NCI-H2107 (cell line): Measurements from ENCODE around the gene IGSF23.
"Not testable (repeated sequence)": the region's sequence is repeated elsewhere in the genome, so short reads cannot be mapped to it uniquely, and the experiment has no call there.

ENCODE experiments used
- DNase-seq: peaks from one replicate; lab custom pipeline; 2025; lab: John Stamatoyannopoulos, UW

The IGSF23 gene

DNA sequence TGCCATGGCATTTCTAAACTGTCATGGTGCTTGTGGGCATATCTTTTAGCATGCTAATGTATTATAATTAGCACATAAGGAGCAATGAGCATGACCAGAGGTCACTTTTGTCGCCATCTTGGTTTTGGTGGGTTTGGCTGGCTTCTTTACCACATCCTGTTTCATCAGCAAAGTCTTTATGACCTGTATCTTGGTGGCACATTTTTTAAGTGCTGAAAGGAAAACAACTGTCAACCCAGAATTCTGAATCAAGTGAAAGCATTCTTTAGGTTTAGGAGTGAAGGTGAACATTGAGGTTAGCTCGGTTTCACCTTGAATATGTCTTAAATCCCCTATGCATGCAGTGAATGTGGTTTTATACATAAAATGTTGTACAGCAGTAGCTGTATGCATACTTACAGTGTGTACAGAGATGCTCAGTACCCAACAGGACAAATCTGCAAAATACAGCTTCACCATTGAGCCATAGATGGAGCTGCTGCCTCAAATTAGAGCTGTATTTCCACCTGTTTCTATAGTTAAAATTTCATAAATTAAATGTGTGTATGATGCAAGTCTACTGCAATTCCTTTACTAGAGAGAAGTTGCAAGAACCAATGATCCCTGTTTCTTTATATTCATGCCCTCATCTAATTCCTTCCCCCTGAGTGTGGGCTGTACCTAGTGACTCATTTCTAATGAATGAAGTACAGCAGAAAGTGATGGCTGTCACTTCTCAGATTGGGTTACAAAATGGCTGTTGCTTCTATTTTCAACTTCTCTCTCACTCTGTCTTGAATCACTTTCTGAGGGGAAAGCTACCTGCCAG lies 25.2 kb upstream of the IGSF23 start:
- DNase-seq: no peak

DNA sequence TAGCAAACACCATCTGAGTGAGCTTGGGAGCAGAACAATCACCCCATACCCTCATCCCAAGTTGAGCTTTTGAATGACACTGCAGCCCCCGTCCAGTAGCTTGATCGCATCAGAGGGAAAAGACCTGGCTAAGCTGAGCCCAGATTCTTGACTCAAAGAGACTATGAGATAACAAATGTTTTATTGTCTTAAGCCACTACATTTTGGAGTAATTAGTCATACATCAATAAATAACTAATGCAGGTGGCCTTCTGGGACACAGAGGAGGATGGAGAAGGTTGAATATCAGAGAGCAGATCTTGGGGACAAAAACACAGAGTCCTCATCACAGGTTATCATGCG lies 24.6 kb upstream of the IGSF23 start:
- no peak for DNase-seq

DNA sequence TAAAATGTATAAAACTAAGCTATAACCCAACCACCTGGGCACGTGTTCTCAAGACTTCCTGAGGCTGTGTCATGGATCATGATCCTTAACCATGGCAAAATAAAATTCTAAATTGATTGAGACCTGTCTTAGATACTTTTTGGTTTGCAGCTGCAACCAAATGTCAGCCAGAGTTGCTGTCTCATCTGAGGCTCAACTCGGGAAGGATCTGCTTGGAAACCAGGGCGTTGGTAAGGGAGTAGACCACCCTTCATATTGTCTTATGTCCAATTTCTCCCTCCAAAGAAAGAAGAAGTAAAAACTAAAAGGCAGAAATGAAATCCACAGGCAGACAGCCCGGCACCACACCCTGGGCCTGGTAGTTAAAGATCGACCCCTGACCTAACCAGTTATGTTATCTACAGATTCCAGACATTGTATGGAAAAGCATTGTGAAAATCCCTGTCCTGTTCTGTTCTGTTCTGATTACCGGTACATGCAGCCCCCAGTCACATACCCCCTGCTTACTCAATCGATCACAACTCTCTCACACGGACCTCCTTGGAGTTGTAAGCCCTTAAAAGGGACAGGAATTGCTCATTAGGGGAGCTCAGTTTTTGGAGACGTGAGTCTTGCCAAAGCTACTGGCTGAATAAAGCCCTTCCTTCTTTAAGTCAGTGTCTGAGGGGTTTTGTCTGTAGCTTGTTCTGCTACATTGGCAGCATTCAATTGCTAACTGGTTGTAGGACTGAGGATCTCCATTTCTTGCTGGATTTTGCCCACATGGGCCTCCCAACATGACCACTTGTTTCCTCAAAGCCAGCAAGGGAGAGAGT lies 22.9 kb upstream of the IGSF23 start:
- no peak for DNase-seq

DNA sequence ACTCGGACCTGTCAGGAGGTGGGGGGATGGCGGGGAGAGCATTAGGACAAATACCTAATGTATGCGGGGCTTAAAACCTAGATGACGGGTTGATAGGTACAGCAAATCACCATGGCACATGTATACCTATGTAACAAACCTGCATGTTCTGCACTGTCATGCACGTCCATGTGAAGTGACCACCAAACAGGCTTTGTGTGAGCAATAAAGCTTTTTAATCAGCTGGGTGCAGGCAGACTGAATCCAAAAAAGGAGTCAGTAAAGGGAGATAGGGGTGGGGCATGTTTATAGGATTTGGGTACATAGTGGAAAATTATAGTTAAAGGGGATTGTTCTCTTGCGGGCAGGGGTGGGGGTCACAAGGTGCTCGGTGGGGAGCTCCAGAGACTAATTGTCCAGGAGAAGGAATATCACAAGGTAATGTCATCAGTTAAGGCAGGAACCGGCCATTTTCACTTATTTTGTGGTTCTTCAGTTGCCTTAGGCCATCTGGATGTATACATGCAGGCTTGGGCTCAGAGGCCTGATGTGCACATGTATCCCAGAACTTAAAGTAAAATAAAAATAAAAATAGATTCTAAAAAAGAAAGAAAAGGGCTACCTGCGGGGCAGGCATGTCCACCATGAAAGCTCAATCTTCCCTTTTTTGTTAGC lies 21.9 kb upstream of the IGSF23 start:
- DNase-seq: not testable (repeated sequence)

DNA sequence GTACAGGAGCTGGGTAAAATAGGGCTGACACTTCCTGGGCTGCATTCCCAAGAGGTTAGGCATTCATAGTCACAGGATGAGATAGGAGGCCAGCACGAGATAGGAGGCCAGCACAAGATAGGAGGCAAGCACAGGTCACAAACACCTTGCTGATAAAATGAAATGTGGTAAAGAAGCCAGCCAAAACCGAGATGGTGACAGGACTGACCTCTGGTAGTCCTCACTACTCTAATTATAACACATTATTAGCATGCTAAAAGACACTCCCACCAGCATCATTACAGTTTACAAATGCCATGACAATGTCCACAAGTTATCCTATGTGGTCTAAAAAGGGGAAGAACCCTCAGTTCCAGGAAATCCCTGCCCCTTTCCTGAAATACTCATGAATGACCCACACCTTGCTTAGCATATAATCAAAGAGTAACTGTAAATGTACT lies 20.9 kb upstream of the IGSF23 start:
- DNase-seq: no peak

DNA sequence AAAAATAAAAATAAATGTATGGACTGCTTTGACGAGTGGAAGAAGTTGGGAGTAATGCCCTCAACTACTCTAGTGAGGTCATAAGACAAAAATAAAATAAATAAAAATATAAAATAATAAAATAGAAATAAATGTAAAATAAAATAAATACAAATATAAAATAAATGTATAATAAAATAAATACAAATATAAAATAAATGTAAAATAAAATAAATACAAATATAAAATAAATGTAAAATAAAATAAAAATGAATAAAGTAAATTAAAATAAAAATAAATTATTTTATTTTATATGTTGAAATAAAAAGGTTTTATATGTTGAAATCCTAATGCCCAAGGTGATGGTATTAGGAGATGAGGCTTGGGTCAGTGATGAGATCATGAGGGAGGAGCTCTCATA lies 20.1 kb upstream of the IGSF23 start:
- no peak for DNase-seq

DNA sequence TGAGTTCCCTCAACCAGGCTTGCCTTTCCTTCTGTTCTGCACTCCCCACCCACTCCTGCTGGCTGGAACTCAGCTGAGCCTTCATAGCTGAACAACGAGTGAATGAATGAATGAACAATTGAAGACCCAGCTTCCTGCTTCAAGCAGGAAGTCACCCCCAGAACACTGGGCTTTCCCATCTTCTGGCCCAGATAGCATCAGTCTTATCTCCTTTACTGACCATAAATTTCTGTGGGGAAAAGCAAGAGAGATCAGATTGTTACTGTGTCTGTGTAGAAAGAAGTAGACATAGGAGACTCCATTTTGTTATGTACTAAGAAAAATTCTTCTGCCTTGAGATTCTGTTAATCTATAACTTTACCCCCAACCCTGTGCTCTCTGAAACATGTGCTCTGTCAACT lies 19.5 kb upstream of the IGSF23 start:
- not testable (repeated sequence) for DNase-seq

DNA sequence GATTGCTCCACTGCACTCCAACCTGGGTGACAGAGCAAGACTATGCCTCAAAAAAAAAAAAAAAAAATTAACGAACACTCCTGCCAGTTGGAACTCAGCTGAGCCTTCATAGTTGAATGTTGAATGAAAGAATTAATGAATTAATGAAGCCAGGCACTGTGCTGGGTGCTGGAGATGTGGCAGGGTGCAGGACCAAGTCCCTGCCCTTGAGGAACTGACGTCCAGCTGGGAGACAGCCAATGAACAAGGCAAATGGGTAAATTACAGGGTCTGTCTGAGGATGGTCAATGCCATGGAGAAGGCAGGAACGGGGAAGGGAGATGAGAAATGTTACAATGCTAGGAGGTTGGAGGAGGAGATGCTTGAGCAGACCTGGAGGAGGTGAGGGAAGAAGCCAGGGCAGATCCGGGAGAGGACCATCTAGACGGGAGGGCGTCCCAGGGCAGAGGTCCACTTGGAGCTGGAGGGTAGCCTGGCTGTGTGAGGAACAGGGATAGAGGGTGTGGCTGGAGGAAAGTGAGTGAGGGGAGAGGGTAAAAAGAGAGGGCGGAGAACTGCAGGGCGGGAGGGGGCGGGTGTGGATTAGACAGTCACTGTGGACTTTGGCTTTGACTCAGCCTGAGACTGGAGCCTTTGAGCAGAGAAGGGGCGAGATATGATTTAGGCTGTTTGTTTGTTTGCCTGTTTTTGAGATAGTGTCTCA lies 16.8 kb upstream of the IGSF23 start:
- no peak for DNase-seq

DNA sequence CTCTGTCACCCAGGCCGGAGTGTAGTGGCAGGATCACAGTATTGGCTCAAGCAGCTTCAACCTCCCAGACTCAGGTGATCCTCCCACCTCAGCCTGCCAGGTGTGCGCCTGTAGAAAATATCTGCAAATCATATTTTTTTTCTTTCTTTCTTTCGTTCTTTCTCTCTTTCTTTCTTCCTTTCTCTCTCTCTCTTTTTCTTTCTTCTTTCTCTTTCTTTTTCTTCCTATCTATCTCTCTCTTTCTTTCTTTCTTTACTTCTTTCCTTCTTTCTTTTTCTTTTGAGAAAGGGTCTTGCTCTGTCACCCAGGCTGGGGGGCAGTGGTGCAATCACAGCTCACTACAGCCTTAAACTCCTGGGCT lies 16.3 kb upstream of the IGSF23 start:
- DNase-seq: no peak

DNA sequence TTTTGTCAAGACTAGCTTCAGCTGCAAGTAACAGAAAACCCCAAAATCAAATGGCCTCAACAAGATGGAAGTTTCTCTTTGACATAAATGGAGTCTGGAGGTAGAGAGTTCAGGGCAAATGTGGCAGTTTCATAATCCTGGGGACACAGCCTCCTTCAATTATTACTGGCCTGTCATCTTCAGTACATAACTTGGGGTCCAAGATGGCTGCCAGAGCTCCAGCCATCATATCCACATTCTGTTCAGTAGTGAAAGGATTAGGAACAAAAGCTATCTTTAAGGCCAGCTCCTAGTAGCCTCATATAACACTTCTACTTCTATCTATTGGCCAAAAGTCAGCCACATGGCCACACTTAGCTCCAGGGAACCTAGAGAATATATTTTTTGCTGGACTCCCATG lies 15.0 kb upstream of the IGSF23 start:
- no peak for DNase-seq

DNA sequence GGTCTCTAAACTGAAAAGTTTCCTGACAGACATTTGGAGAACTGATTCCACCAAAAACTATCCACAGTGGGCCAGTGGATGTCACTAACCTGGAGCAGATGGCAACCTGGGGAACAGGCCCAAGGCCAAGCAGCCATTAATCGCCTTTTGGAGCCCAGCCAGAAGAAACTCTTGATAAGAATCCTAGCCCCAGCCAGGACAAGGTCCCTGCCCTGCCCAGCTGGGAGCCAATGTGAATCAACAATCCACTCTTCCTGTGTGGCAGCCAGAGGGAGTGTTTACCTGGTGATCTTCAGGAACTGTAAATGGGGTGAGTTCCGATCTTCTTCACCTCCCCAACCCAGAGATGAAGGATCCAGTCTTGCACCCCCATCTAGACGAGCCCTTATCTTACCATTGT lies 14.5 kb upstream of the IGSF23 start:
- DNase-seq: no peak

DNA sequence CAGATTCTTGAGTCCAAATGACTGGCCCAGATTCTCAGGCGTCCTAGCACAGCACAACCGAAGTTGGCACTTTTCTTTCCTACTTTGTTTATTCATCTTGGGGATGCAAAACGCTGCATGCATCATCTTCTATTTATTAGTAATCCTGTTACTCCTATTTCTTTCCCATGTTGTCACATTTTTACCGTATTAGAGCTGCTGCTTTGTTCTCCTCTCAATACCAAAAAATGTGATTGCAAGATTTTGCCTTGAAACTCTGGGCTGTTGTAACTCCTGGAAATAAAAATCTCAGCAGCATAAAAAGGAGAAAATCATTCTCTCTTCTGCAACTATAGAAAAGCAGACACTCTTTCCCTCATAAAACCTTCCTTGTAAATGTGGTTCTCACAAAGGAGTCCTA lies 12.9 kb upstream of the IGSF23 start:
- no peak for DNase-seq

DNA sequence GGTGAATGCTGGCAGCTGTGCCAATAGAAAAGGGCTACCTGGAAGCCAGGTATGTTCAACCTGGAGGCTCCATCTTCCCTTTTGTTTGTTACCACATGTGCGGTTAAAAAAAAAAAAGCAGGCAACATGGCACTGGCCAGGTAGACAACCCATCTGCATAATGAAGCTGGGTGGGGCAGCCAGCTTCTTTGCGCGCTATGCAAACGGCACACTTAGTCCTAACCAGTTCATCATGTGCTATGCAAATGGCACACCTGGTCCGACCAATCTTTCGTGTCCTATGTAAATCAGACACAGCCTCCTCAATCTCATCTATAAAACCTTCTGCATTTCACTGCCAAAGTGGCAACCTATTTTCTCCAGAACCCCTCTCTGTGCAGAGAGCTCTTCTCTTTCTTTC lies 11.3 kb upstream of the IGSF23 start:
- DNase-seq: no peak

DNA sequence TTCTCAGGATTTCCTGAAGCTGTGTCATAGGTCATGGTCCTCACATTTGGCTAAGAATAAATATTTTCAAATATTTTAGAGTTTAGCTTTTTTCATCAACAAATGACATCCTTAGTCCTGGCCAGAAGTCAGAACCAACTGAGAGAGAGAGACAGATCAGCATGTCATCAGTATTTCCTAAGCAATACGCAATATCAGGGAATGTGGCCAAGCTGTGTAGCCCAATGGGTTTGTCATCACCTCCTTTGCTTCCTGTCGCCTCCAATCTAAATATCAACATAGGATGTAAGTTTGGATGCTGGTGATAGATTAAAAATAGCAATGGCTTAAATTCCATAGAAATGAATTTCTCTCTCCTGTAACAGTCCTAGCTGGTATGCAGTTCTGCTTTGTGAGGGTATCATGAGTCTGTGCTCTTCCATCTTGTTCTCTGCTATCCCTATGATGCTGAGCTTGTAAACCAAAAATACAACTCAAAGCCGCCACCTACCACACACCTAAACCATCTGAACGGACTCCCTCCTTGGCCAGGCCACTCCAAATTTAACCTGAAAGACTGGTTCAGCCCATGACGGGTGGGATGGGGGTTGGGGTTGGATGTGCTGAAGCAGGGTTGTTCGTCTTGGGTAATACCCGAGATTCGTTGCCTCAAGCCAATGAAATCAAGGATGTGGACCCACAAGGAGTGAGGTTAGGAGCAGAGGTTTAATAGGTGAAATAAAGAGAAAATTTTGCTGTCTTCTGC lies 10.0 kb upstream of the IGSF23 start:
- no peak for DNase-seq

DNA sequence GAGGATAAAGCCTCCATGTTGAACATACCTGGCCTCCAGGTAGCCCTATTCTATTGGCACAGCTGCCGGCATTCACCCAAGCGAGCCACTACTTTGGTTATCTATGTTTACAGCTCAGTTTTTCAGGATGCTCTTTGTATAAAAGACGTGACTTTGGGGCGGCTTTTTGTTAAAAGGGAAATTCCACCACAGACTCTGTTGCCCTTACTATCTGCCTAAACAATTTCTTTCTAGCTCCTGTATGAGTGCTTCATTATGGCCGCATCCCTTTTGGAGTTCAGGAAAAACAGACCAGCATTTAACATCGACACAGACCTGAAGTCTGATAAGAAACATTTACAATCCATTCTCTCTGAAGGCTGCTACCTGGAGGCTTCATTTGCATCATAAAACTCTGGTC lies 9.1 kb upstream of the IGSF23 start:
- no peak for DNase-seq

DNA sequence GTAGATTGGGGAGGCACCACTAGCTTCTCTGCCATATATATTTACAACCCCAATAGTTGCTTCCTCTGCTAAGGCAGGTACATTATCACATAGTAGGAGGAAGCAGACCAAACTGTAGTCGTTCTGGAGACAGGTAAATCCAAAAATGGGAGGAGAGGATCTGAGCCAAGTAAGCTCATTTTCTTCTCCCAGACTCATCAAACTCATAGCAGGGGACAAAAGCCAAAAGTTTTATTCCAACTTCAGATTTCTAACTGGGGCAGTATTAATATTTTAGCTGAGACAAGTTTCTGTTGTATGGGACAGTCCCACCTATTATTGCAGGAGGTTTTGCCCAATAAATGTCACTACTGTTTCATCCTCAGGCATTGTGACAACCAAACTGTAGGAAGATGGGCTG lies 7.8 kb upstream of the IGSF23 start:
- no peak for DNase-seq

DNA sequence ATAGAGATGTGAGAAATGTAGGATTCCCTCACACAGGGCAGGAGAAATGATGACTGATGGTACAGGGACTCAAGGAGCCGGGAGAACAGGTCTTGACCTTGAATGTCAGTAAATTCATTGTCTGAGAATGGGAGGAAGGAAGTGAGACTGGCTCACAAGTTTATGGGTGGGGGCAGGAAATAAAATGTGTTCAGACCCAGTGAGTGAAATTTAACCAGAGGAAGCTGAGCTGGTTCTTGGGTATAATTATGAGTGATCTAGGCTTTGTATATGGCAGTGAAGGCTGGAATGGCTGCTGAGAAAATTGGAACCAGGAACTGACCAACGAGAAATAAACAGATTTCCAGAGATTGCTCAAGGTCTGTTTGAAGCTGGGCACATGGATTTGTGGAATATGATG lies 6.3 kb upstream of the IGSF23 start:
- no peak for DNase-seq

DNA sequence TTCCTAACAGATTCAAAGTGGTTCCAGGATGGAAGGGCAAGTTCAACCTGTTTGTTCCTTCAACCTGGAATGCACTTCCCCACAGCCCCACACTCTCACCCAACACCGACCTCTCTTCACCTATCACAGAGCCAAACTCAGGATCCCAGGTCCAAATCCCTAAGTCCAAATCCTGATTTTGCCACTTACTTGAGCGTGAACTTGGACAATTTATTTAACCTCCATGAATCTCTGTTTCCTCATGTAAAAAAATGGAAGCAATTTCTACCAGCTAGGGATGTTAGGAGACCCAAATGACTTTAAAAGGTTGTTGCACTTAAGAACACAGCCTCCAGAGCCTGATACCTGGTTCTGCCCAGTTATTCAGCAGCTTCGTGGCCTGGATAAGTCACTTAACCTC lies 5.4 kb upstream of the IGSF23 start:
- DNase-seq: no peak

DNA sequence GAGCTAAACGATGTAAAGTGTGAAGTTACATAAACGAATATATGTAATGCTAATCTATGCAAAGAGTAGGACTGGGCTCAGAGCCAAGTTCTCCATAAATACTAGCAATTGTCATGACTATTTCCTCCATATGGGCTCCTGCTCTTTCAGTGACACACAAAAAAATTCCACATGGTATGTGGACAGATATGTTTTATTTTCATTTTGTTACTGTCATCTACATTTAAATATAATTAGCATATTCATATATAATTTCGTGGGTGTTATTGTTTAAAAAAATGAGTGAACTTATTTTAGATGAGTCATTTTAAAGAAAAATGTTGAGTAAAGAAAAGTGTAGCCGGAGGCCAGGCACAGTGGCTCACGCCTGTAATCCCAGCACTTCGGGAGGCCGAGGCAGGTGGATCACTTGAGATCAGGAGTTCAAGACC lies 5.0 kb upstream of the IGSF23 start:
- no peak for DNase-seq

DNA sequence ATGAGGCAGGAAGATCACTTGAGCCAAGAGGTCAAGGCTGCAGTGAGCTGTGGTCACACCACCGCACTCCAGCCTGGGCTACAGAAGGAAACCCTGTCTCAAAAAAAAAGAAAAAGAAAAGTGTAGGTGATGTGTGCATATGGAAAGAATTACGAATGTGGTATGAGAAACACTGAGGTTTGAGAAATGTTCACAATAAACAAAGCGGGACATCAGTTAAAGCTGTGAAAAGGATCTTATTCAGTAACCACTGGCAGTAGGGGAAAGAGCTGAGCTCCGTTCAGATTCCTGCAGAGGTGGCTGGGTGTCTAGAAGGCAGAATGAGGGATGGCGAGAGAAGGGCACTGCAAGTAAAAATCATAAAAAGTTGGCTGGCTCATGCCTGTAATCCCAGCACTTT lies 4.1 kb upstream of the IGSF23 start:
- DNase-seq: no peak

DNA sequence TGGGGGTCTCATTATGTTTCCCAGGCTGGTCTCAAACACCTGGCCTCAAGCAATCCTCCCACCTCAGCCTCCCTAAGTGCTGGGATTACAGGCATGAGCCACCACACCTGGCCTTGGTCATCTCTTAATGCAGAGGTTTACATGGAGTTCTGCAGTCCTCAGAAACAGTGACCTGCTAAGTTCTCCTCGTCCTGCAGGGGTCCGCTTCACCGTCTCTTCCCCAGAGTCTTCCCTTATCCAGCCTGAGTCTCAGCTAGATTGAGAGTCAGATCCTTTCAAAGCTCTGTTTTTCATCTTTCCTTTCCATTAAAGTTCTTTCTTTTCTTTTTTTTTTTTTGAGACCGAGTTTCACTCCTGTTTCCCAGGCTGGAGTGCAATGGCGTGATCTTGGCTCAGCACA lies 2.9 kb upstream of the IGSF23 start:
- DNase-seq: not testable (repeated sequence)

DNA sequence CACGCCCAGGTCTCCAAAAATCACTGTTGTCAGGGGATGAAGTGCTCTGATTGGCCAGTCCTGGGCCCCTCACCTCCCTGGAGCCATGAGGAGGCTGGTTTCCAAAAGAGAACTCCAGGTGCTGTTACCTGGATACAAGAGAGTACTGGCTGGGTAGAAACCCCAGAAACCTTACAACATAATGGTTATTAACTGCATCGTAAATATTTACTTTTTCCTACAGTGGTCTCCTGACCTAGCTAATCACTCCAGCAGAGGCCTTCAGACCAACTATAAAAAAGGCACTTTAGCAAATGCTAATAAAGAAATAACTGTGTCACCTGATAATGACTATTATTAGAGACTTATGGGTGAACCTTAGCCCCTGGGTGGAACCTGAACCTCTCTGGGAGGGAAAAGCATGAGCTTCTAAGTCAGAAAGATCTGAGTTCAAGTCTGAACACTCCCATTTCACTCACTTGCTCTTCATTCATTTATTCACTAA lies 1.5 kb upstream of the IGSF23 start:
- DNase-seq: no peak
